ENCODE results near the gene NTM.

The NTM gene

GRCh38 chr11:132103021-132103420 lies 732.6 kb downstream of the NTM start:
- DNase-seq, result no peak

- DNase-seq, result no peak
Observed at GRCh38 chr11:132106096-132106982, 735.9 kb downstream of the NTM start.

GRCh38 chr11:132111316-132111715 lies 740.9 kb downstream of the NTM start:
- no peak for DNase-seq

DNA sequence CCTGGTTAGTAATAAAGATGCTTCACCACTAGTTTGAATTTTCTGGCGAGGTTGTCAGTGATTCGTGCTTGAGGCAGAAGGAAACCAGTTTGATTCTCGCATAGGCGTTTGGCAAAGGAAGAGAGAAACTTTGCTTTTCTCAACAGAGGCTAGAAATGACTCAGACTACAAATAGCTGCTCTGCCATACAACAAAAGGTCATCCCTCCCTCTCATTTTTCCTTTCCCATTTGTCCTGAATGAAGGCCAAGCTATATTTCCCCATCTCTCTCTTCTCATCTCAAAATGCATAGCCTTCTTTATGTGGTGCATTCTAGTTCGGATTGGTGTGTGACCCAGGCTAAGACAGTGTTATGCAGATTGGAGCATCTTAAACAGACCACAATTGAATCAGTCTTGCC lies 741.4 kb downstream of the NTM start:
- DNase-seq, result no peak

DNA sequence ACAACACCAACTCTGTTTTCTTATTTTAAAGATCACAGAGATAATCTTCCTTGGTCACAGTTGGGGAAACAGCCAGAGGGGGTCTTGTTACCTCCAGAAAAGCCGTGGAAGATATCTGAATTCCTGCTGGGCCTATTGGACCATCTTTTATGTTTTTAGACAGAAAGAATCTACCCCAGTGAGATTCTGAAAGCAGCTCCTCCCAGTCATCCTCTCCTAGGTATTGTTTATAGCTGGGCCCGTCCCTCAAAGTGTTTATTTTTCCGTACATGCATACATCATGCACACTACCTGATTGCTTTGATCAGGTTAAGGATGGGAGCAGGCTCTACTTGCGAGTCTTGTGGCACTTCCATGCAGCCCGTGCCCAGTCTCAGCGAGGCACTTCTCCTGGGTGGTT lies 742.4 kb downstream of the NTM start:
- no peak for DNase-seq

- no peak for DNase-seq
Observed at GRCh38 chr11:132114185-132114584, 743.8 kb downstream of the NTM start.

GRCh38 chr11:132114743-132115142 lies 744.3 kb downstream of the NTM start:
- no peak for DNase-seq

DNA sequence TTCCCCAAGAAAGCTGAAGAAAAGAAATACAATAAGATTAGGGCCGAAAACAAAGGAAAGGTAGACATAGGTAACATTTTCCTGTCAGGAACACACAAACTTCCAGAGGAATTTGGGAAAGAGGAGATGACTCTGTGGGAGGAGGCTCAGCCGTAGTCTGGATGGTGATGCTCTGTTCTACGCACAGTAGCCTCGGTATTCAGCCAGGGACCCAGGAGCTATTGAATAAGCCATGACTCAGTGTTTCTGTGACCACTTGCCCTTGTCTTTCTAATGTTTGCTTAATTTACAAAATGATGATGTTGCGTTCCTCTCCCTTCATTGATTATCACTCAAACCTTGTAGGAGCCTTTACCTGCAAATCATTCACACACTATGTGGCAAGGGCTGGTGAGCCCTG lies 745.0 kb downstream of the NTM start:
- DNase-seq, result no peak

- DNase-seq, result no peak
Observed at GRCh38 chr11:132116516-132116915, 746.1 kb downstream of the NTM start.

DNA sequence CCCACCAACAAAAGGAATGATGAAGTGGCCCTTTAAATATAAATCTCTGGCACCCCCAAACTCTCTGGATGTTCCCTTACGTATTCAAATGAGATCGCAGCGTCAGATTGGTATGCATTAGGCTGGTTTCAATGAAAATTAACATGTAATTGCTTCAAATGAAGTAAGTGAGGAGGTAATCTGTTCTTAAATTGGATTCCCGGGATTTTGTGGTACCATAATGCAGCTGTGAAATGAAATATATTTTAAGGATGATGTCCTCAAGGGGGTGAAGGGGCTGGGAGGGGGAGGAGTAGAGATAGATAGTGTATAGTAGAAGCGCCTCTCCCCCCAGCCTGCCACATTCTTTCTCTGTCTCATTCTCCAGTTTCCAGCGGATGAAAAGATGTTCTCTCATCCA lies 748.2 kb downstream of the NTM start:
- DNase-seq, result no peak

DNA sequence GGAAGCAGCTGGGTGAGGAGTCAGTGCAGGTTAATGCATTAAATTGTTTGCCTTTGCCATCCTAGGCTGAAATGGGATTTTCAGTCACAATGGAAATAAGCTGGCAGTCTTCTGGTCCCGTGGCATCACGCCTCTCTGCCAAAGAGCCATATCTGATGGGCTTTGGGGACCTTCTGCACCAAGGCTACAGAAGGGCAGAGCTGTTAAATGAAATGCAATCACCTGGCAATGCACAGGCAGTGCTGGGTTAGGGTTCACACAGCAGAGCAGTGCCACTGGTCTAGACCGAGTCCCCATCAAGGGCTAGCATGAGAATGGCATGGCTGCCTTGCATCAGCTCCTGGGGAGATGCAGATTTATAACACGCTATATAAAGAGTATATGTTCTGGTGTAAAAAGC lies 749.2 kb downstream of the NTM start:
- no peak for DNase-seq

GRCh38 chr11:132122735-132123134 lies 752.3 kb downstream of the NTM start:
- no peak for DNase-seq

- no peak for DNase-seq
Observed at GRCh38 chr11:132123449-132123848, 753.0 kb downstream of the NTM start.

DNA sequence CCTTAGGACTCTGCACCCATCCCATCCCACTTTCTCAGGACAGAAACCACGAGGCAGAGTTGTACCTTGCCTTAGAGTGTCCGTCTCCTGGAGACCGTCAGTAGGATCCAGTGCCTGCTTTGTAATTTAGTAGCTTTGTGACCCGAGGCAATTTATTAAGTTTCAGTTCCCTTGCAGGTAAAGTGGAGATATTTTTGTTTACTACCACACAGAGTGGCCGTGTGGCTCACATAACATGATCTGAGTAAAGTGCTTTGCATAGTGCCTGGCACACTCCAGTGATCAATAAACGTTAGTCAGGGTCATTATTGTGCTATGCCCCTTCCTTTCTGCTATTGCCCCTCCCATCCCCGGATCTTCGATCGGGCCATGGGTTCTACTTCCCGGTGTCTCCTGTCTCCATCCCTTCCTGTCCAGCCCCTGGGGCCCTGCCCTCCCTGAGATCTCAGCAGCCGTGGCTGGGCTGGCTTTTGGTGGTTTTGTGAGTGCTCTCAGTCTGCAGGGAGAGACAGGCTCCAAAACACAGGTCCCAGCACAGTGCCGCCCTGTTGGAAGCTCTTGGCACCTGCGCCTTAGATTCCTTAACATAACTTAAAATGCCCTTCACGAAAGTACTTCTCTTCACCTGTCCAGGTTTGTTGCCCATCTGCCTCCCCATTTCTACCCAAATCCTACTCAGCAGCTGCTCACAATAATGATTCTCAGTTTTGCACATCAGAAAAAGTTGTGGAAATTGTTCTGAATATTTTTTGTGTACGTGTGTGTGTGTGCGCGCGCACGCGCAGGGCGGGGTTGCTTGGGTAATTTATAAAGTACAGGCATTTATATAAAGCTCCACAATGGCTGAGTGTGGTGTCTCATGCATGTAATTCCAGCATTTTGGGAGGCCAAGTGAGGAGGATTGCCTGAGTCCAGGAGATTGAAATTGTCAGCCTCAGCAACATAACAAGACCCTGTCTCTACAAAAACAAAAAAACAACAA lies 753.7 kb downstream of the NTM start:
- no peak for DNase-seq

GRCh38 chr11:132125988-132126871 lies 755.8 kb downstream of the NTM start:
- DNase-seq, result no peak

DNA sequence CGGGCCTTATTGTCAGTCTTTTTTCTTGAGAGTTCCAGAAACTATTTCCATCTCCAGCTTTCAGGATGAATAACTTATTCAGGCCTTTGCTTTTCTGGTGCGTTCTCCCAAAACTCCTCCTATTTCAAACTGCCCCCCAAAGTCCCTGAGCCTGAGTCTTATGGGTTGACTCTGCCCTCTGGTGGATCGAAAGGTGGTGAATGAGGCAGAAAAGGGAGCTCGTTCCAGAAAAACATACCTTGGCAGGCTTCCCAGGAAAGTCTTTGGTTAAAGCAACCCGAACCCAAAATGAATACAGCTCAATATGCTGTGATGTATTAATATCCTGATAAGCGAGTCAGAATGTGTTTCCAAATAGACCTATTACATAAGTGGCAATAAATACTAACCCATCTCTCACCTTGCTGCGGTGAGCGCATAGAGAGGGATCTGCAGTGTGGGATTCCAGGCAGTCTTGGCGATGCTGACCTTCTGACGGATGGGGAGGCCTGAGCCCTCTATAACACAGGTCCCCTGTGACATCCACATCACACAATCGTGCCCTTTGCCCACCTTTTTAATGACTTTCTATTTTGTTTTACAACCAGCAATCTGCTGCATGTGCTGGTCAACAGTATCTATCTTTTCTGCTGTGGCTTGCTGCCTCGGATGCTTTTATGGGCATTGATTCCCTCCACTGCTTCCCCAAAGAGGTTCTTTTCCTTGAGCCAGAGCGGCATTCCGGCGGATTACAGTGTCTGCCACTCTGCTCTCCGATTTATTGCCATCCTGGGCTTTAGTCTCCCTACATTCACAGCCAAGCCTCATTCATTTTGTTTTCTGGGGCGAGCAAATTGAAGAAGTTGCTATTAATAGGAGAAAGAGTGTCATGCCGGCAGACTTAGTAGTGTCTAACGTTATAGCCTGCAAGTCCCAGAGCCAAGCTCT lies 756.8 kb downstream of the NTM start:
- DNase-seq, result no peak

DNA sequence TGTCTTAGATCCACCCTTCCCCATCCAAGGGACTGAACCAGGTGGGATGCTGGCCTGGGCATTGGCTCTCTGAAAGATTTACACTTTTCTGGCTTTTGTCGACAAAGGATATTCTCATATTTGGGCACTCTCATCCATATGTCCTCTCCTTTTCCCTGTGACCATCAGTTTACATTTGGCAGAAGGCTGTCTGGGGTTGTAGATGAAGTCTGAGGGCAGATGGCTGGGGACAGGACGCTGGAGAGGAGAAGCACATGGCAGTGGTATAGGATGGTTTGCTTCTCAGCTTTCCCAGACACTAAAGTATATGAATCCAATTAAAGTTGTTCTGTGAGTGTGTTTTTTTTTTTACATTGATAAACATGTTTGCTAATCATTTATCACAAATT lies 757.5 kb downstream of the NTM start:
- no peak for DNase-seq

GRCh38 chr11:132131047-132131446 lies 760.6 kb downstream of the NTM start:
- DNase-seq, result no peak

DNA sequence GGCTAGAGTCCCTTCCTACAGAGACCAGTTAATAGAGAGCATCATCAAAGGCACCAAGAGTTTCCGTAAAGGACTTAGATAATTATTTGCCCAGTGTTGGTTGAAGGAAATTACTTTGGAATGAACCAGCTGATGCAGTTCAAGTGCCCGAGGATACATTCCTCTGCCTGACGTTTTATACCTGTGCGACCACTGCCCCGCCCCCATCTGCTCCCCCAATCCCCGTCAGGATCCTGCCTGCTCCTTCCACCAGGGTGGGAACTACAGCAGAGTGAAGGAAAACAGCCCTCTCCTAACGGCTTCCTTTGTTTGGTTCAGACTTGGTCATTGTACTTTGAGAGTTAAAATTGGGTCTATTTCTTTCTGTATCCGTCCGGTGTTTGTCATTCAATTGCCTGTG lies 761.5 kb downstream of the NTM start:
- DNase-seq, result no peak

GRCh38 chr11:132134322-132134721 lies 763.9 kb downstream of the NTM start:
- no peak for DNase-seq

DNA sequence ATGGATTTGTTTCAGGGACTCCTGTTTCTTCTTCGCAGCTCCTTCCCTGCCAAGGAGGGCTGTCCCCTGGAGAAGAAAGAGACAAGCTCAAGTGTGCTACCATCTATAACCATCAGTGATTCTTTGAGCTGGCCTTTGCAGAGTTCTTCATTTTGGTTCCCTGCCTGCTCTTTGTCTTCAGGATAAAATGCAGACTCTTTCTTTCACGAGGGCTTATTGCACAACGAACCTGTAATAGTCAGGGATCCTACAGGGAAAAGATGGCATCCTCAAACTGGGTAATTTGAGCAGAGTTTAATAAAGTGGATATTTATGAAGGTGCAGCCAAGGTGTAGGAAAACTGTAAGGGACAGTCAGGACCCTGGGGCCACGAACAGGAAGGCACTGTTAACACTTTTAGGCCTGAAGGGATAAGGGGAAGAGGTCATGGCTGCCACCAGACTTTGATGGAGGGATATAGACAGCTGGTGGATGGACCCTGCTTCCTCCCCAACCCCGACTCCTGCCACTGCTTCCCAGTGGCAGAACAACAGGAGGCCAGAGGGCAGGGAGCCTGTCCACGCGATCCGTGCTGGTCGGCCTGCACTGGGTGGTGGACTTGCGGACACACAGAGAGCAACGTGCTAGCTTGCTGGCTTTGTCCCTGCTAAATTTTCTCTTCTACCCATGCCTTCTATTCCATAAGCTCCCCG lies 767.0 kb downstream of the NTM start:
- no peak for DNase-seq

All from activated T-cell treated with anti-CD3 and anti-CD28 coated beads, Interleukin-2, amount 50 U/mL, for 48 hours (primary cell).